COR-L47 (cell line): ENCODE measurements around the gene PGR.
A peak's percentile ranks its signal among the peaks of the same experiment; 100 is the strongest.
"Not testable (repeated sequence)": the region's sequence is repeated elsewhere in the genome, so short reads cannot be mapped to it uniquely, and the experiment has no call there.

Source experiments
- DNase-seq: peaks from one replicate; lab custom pipeline; 2025; lab: John Stamatoyannopoulos, UW

The PGR gene

DNA sequence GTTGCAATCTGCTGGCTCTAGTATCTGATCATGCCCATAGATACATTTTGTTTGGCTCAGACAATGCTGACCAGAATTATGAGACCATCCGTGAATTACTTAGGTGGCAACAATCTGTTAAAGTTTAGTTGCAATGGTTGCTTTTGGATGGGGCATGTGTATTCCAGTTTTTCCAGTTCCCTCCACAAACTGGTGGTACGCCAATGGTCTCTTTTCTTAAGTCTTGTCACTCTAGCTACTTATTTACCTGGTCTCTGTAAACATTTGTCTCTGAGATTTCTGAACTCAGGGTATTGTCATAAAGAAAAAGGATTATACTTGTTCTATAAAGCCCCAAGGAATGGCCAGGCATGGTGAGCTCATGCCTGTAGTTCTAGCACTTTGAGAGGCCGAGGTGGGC, 65.9 kb downstream of the PGR start:
- DNase-seq: no peak

DNA sequence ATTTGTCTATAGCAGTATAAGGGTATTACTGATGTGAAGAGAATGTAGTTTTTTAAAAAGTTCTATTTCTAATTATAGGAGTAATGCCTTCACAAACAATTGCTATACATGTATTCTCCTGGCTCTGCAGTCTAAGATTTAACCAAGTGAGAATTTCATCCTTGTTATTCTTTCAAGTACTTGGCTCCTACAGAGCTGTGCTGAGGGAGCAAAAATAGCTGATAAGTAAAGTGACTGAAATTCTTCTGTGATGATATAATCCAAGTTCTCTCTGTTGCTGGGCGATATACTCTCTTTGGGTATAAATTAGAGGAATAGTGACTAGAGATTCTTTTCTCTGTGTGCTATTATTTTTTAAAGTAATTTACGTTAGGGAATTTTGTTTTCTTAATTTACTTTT, 68.0 kb downstream of the PGR start:
- no peak for DNase-seq

DNA sequence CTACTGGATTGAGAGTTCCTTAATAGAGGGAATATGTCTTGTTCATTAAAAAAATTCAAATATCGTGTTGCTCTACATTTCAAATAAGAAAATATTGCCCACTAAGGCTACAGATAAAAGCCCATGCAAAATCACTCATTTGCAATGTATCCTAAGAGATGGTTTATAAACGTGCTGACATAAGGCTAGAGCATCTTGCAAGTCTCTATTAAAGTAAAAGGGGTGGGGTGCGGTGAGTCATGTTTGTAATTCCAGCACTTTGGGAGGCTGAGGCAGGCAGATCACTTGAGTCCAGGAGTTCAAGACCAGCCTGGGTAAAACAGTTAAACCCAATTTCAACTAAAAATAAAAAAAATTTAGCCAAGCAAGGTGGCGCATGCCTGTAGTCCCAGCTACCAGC, 70.3 kb downstream of the PGR start:
- DNase-seq: no peak

DNA sequence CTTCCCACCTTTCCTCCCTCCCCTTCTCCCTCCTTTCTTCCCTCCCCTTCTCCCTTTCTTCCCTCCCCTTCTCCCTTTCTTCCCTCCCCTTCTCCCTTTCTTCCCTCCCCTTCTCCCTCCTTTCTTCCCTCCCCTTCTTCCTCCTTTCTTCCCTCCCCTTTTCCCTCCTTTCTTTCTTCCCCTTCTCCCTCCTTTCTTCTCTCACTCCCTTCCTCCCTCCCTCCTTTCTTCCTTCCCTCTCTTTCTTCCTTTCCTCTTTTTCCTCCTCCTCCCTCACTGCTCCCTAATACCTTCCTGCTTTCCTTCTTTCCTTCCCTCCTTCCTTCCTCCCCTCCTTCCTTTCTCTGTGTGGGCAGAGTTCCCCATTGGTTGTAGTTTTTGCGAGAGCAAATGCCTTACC, 76.1 kb downstream of the PGR start:
- no peak for DNase-seq

DNA sequence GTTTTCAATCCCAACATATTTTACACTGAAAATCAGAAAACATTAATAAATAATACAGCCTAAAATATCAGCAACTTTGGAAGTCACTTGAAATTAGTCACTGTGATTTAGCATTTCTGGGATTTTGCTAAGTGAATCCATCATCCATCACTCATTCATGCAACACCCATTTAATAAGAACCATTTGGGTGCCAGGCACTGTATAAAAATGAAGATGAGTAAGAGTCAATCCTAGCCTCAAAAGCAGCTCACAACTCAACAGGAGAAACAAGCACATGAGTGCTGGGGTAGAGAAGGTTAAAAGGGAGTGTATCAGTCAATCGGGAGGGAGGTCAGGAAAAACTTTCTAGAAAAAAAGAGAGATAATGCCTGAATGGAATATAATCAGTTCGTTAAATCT, 77.9 kb downstream of the PGR start:
- no peak for DNase-seq

DNA sequence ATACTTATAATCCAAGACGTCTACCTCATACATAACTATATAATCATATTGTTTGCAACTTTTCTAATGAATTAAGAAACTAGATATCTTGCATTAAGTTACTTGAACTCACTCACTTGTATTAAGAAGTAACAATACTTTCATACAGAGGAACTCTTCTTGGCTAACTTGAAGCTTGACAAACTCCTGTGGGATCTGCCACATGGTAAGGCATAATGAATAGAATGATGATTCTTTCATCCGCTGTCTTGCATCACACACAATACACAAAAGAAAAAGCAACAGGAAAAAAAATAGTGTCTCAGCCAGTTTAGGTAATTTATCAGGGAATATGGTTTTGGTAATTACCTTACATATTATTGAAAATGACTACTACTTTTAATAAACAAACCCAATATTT, 79.8 kb downstream of the PGR start:
- DNase-seq: no peak

DNA sequence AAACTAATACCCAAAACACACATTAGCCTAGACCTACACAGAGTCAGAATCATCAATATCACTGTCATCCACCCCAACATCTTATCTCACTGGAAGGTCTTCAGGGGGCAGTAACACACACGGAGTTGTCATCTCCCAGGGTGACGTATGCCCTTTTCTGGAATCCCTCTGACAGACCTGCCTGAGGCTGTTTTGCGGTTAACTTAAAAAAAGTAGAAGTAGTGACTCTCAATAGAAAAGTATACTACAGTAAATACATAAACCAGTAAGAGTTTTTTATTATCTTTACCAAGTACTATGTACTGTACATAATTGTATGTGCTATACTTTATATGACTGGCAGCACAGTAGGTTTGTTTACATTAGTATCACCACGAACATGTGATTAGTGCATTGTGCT, 80.5 kb downstream of the PGR start:
- DNase-seq: no peak

DNA sequence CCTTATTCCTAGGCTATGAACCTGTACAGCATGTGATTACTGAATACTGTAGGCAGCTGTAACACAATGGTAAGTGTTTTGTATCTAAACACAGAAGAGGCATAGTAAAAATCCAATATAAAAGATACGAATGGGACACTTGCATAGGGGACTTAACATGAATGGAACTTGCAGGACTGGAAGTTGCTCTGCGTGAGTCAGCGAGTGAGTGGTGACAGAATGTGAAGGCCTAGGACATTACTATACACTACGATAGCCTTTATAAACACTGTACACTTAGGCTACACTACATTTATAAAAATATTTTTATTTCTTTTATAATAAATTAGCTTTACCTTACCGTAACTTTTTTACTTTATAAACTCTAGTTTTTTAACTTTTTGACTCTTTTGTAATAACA, 81.1 kb downstream of the PGR start:
- DNase-seq: no peak

DNA sequence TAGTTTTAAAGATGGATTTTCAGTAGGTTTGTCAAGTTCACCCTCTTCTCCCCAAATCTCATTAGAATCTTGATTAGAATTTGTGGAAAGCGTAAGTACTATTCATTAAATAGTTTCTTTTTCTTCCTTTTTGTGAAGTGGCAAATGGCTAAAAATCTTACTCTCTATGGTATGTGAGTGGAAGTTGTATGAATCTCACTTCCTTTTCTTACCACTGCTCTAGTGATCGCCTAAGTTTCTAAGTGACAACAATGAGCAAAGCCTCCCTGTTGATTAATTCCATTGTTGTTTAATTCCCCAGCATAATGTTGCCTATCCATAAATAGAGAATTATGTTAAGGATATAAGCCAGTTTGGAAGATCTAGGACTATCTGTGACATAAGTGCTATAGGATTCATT, 82.7 kb downstream of the PGR start:
- no peak for DNase-seq

DNA sequence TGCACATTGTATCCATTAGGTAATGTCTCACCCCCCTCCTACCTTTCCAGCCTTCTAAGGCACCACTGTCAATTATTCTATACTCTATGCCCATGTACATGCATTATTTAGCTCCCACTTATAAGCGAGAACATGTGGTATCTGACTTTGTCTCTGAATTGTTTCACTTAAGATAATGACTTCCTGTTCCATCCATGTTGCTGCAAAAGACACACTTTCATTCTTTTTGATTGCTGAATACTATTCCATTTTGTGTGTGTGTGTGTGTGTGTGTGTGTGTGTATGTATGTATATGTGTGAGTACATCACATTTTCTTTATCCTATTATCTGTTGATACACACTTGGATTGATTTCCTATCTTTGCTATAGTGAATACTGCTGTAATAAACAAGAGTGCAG, 84.2 kb downstream of the PGR start:
- DNase-seq: no peak

DNA sequence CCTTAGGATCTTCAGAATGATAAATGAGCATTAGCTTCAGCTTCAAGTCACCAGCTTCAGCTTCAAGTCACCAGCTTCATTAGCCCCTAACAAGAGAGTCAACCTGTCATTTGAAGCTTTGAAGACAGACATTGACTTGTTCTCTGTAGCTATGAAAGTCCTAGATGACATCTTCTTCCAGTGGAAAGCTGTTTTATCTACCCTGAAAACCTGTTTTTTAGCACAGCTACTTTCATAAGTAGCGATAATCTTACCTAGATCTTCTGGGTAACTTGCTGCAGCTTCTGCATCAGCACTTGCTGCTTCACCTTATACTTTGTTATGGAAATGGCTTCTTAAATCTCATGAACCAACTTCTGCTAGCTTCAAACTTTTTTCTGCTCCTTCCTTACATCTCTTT, 85.7 kb downstream of the PGR start:
- no peak for DNase-seq

DNA sequence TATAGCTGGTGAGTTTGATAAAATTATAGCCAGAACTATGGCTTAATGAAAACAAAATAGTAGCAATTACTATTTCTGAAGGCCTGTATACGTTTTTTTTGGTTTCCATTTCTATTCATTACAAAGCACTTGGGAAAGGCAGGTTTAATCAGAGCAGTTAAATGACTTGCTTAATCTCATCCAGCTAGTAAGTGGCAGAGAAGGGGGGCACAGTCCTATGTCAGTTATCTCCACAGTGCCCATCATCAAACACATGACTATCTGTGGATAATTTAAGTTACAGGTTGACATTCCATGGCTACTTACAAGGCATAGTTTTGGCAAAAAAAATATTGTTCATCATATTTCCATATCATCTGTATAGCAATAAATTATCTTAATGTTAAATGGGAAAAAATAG, 93.7 kb downstream of the PGR start:
- no peak for DNase-seq

DNA sequence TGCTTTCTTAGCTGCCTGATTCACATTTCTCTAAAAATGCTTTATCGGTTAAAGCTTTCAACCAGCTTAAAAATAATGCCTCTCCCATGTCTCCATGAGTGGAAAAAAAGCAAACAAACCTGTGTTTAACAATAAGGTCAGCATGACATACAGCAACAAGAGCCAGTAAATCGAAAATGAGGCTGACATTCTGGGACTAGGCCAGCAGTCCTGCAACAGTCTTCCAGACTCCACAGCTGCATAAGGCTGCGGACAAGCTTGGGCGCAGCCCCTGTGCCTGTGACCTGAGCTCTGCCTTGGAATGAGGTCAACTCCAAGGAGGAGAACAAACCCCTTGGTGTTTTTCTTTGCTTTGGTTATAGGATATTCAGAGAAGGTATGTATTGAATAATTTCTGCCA, 95.5 kb downstream of the PGR start:
- DNase-seq: peak; percentile 10

DNA sequence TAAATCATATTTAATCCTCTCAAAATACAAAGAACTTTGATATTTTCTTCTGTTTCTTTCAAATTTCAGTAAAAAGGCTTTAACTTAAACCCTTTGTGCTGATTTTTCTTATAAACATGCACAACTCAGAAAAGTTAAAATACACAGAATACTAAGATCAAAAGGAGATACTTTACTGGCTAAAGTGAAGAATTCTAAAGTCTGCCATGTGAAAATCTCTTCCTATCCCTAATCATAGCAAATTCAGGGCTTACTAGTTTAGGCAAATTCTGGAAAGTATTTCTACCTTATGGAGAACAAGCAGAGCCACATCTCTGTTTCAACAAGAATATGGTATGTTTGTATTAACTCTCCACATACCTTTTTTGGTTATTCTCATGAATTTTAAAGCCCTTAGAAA, 96.6 kb downstream of the PGR start:
- no peak for DNase-seq

DNA sequence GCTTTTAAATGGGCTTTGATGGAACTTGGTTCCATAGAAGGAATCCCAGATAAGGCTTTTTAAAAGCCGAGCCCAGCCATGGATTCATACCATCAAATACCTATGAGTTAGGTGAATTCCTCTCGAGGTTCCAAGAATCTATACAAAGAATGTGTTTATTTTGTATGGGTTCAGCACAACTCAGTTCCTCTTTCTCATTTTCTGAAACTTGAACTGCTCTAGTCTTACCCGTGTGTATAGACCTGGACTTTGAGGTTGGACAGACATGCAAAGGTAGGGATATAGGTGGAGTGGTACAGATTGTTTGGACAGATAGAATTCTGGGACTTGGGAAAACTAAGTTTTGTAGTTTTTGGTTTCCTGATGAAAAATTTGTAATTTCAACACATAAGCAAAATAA, 97.9 kb downstream of the PGR start:
- DNase-seq: no peak

DNA sequence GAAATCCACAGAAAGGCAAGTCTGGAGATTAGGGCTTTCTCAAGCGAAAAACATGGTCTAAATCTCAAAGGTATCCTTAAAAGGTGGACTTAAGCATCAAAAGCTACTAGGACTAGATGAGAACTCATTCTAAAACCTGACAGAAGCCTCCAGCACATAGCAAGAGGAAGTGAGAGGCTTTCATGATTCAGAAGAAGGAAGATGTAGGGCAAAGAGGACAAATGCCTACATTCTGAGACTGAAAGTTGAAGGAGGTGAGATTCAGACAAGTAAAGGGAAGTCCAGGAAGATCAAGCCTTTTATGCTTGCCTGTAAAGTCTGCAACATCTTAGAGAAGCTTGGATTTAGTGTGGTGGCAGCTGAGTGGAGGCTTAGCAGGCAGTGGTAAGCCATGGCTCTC, 98.9 kb downstream of the PGR start:
- DNase-seq: no peak

DNA sequence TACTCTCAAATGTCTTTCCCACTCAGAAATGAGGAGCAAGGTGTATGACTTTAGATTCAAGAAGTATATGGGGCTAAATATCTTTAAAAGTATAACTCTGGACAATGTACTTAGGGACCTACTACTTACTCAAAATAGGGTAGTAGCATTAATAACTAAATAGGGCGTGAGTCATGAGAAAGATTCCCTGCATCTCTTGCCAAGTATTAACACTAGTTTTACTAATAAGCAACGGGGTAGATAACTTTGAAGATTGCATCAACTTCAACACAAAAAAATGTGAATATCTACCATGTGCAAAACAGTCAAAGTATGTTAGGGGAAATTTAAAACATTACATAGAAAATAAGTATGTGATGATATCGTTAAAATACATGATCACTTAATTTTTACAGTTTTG, 99.6 kb downstream of the PGR start:
- no peak for DNase-seq

DNA sequence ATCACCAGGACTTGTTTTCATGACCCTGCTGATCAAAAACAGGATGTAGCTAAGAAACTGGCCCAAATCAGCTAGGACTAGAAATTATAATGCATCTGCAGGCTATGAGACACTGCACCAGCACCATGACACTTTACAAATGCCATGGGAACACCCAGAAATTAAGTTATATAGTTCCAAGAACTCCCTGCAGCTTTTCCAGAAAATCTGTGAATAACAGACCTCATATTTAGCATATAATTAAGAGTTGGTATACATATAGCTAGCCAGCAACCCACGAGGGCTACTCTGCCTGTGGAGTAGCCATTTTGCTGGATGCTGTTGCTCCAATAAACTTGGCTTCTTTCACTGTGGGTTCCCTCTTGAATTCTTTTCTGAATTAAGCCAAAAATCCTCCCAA, 101.0 kb downstream of the PGR start:
- DNase-seq: no peak

DNA sequence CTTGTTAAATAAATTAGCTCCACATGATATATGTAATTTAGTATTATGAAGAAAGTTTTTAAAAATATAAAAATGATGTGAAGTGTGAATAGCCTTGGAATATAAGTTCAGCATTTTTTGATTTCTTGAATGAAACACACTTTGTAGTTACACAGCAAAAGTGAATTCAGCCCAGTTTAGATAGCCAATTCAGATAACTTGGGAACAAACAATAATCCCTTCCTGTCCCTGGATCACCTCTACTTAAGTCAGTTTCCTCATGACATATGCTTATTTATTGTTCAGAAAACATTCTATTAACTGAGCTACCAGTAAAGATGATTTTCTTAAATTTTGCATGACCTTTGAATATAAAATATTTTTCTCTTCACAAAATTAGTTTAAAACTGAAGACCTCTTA, 107.4 kb downstream of the PGR start:
- DNase-seq: no peak

DNA sequence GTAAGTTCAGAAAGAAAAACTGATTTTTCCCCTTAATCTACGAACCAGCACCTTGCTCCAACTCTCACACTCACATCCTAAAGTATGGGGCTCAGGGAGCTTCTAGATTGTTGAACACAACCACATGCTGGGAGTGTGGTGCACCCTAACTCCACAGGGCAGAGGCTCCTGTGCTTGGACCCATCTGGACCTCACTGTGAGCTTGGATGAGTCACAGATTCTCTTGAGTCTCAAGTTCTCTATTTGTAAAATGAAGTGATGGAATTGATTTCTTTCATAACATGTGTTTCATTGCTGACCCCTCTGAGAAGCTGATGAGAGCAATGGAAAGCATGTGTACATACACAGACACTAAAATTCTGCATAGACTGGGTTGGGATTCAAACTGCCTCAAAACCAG, 109.7 kb downstream of the PGR start:
- DNase-seq: no peak

DNA sequence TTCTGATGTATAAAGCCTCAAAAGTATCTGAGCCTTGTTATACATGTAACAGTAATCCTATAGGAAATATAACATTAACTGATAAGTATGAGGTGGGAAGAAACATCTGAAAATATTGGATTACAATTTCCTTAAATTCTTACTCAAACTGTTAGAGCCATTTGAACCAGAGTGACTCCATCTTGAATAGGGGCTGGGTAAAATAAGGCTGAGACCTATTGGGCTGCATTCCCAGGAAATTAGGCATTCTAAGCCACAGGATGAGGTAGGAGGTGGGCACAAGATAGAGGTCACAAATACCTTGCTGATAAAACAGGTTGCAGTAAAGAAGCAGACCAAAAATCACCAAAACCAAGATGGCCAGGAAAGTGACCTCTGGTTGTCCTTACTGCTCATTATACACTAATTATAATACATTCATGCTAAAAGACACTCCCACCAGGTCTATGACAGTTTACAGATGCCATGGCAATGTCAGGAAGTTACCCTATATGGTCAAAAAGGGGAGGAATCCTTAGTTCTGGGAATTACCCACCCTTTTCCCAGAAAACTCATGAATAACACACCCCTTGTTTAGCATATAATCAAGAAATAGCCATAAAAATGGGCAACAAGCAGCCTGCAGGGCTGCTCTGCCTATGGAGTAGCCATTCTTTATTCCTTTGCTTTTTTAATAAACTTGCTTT, 114.9 kb downstream of the PGR start:
- DNase-seq: no peak

DNA sequence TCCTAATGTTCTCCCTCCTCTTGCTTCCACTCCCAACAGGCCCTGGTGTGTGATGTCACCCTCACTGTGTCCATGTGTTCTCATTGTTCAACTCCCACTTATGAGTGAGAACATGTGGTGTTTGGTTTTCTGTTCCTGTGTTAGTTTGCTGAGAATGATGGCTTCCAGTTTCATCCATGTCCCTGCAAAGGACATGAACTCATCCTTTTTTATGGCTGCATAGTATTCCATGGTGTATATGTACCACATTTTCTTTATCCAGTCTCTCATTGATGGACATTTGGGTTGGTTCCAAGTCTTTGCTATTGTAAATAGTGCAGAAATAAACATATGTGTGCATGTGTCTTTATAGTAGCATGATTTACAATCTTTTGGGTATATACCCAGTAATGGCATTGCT, 115.9 kb downstream of the PGR start:
- not testable (repeated sequence) for DNase-seq

DNA sequence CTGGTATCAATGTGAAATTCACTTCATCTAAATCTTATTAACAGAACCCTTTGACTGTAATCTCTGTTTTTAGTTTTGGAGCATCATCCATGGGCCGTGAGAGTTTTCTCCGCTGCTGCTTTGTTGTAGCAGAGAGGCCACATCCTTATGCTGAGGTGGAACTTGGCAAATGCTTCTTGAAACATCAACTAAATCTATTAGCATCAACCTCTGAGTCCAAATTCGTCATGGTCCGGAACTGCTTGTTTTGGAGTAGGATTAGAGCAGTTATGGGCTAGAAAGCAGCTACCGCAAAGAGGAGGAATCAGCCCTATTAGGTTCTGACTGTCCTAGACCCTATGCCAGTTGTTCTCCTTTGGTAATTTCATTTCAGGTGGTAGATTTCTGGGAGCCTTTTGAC, 117.7 kb downstream of the PGR start:
- no peak for DNase-seq

DNA sequence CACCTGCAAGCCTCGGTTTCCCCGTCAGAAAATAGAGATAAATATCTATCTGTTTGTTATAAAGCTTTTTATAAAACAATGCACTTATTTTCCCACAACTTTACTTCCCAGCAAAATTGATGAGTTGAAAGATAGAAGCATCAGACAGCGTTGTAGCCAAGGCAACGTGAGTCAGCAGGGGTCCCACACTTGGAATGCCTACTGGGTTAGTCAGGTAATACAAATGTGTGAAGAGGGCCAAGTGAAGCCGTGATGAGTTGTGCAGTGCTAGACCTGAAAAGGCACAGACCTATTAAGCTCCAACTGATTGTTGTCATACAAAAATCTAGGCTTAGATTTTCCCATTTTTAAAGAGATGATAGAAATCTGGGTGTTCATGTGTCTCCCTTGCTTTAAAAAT, 118.7 kb downstream of the PGR start:
- DNase-seq: no peak

DNA sequence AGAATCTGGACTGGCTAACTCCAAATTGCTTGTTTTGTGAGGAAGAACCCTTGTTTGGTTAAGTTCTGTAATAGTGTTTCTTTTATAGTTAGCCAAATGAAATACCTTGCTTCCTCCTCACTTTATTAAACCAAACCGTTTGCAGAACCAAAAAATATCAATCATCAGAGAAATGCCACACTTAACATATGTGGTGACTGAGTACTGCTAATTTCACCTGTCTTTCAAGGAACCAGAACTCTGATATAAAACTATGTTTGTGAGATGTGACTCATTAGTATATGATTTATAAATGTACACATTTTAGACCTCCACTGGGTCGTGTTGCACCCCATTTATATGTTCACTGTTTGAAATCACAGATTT, 119.9 kb downstream of the PGR start:
- DNase-seq: no peak
